ENCODE data around the gene RFWD3. TPM values are rescaled to one million over a fixed set of nuclear protein-coding genes. Genes with fewer than 3 reads are reported as not detected.

RFWD3 gene
- total RNA-seq, 3 donors from 2014 or later (not counting 1 experiment from before 2014, with no cell fraction given) = 41.1 to 53.4 (median 47.5) TPM

DNA sequence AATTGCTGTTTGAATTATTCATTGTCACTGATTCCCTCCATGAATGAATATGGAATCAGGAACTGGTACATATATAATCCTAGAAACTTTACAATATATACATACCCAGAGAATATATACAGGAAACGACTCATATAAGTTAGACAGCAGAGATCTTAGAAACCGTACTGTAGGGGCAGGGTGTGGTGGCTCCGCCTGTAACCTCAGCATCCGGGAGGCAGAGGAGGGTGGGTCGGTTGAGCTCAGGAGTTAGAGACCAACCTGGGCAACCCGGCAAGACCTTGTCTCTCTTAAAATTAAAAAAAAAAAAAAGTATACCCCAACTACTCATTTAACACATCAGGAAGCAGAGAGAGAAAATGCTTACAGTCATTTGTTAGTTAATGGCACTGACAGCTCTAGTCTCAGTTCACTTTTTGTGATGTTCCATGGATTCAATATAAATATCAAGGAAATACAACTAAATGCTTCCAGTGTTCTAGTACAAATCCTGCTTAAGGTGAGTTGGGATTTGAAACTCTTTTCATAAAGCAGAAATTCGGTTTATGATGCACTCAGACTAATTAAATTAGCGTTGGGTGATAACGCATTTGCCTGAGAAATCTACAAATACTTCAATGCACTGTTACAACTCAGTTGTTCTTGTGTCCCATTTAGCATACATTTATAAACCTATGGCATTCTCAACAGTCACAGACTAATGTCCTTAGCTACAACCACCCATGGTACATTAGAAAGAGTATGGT, 65.4 kb downstream of the RFWD3 start:
- Histone ChIP-seq H3K4me3 (ENCODE audit: low read length) (no peak overlapping the region), H3K4me1 (ENCODE audit: control insufficient read depth, insufficient read depth, low read length) (peaks cover 40% of the 10 kb centered on the region), H3K9me3 (ENCODE audit: control insufficient read depth, insufficient read depth, low read length) (no peaks in the 10 kb centered on the region), H3K36me3 (ENCODE audit: control insufficient read depth, insufficient read depth, low read length) (peaks cover 3% of the 10 kb centered on the region), H3K27me3 (ENCODE audit: control insufficient read depth, insufficient read depth, low read length) (no peaks in the 10 kb centered on the region), H3K27ac (ENCODE audit: low read length) (peak overlapping the region; percentile 46)
- peak; percentile 87 to 88 (median 88) for ATAC-seq
- Mint-ChIP-seq H3K27me3 (ENCODE audit: low read depth in 2 of 2) (no peaks in the 10 kb centered on the region), H3K4me1 (peaks cover 60 to 73% of the 10 kb centered on the region in 2 donors), H3K27ac (peak overlapping the region; percentile 84 to 87), H3K36me3 (no peaks in the 10 kb centered on the region), H3K4me3 (peak overlapping the region; percentile 83), H3K9me3 (no peaks in the 10 kb centered on the region)
- TF ChIP-seq, protein P1, sequence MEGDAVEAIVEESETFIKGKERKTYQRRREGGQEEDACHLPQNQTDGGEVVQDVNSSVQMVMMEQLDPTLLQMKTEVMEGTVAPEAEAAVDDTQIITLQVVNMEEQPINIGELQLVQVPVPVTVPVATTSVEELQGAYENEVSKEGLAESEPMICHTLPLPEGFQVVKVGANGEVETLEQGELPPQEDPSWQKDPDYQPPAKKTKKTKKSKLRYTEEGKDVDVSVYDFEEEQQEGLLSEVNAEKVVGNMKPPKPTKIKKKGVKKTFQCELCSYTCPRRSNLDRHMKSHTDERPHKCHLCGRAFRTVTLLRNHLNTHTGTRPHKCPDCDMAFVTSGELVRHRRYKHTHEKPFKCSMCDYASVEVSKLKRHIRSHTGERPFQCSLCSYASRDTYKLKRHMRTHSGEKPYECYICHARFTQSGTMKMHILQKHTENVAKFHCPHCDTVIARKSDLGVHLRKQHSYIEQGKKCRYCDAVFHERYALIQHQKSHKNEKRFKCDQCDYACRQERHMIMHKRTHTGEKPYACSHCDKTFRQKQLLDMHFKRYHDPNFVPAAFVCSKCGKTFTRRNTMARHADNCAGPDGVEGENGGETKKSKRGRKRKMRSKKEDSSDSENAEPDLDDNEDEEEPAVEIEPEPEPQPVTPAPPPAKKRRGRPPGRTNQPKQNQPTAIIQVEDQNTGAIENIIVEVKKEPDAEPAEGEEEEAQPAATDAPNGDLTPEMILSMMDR (IDR thresholded peaks at IDR 0.05) = no peak
- peak; percentile 37 to 83 for DNase-seq
- intact Hi-C loops (cut with micrococcal nuclease) = no loop called here
- 45% methylated on average over 7 of the region's 9 CpGs for WGBS (ENCODE audit: insufficient coverage)

- TF ChIP-seq, protein P1 (IDR thresholded peaks at IDR 0.05) = no peak
- H3K27me3 ChIP-seq (ENCODE audit: control insufficient read depth, insufficient read depth, low read length) = no peaks in the 10 kb centered on the region
- Mint-ChIP-seq H3K27ac (peak overlapping the region in 1 of 2 donors; percentile 65), H3K36me3 (no peaks in the 10 kb centered on the region), H3K27me3 (ENCODE audit: low read depth in 2 of 2) (no peaks in the 10 kb centered on the region), H3K4me3 (peak overlapping the region; percentile 17), H3K9me3 (no peaks in the 10 kb centered on the region), H3K4me1 (peaks cover 43 to 52% of the 10 kb centered on the region in 2 donors)
- peaks cover 3% of the 10 kb centered on the region for H3K36me3 ChIP-seq (ENCODE audit: control insufficient read depth, insufficient read depth, low read length)
- DNase-seq = no peak
- 92% methylated on average over 2 of the region's 2 CpGs for WGBS (ENCODE audit: insufficient coverage)
- intact Hi-C loops (cut with micrococcal nuclease) = no loop called here
- no peaks in the 10 kb centered on the region for H3K9me3 ChIP-seq (ENCODE audit: control insufficient read depth, insufficient read depth, low read length)
- no peak overlapping the region for H3K4me3 ChIP-seq (ENCODE audit: low read length)
- no peak for ATAC-seq
- H3K4me1 ChIP-seq (ENCODE audit: control insufficient read depth, insufficient read depth, low read length) = peaks cover 19% of the 10 kb centered on the region
- no peak overlapping the region for H3K27ac ChIP-seq (ENCODE audit: low read length)
Observed at GRCh38 chr16:74596586-74596985, 70.1 kb downstream of the RFWD3 start.

DNA sequence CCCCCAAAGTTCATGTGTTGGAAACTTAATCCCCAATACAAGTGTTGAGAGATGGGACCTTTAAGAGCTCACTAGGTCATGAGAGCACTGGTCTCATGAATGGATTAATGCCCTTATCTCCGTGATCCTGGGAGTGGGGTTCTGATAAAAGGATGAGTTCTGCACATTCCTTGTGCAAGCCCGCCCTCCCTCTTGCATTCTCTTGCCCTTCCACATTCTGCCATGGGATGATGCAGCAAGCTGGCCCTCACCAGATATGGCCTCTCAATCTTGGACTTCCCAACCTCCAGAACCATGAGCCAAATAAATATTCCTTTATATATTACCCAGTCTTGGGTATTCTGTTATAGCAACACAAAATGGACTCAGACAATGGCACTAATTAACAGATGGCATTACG, 73.8 kb downstream of the RFWD3 start:
- intact Hi-C loops (cut with micrococcal nuclease) = no loop called here
- Histone ChIP-seq H3K27me3 (ENCODE audit: control insufficient read depth, insufficient read depth, low read length) (no peaks in the 10 kb centered on the region), H3K4me3 (ENCODE audit: low read length) (no peak overlapping the region), H3K4me1 (ENCODE audit: control insufficient read depth, insufficient read depth, low read length) (peaks cover 22% of the 10 kb centered on the region), H3K9me3 (ENCODE audit: control insufficient read depth, insufficient read depth, low read length) (no peaks in the 10 kb centered on the region), H3K27ac (ENCODE audit: low read length) (no peak overlapping the region), H3K36me3 (ENCODE audit: control insufficient read depth, insufficient read depth, low read length) (peaks cover 3% of the 10 kb centered on the region)
- no peaks in the 10 kb centered on the region for H3K9me3 Mint-ChIP-seq
- no peaks in the 10 kb centered on the region for H3K36me3 Mint-ChIP-seq
- TF ChIP-seq, protein P1 (IDR thresholded peaks at IDR 0.05) = no peak
- DNase-seq = no peak
- H3K4me1 Mint-ChIP-seq = peaks cover 28 to 31% of the 10 kb centered on the region in 2 donors
- ATAC-seq = no peak
- peak overlapping the region; percentile 62 to 72 for H3K27ac Mint-ChIP-seq
- H3K4me3 Mint-ChIP-seq = no peak overlapping the region
- H3K27me3 Mint-ChIP-seq (ENCODE audit: low read depth in 2 of 2) = no peaks in the 10 kb centered on the region
- 90% methylated on average over 2 of the region's 3 CpGs for WGBS (ENCODE audit: insufficient coverage)
